Cerebellar cortex (tissue), 1 donor: ENCODE data around the gene UBE2E2.
A peak's percentile ranks its signal among the peaks of the same experiment; 100 is the strongest.

Experiments
- DNase-seq: peaks from one replicate; pipeline ENCODE4 v3.0.0-alpha.2; 2015; ENCODE audit warnings: low spot score

UBE2E2 gene

GRCh38 chr3:23389089-23389488 lies 186.0 kb downstream of the UBE2E2 start:
- DNase-seq, result peak; percentile 79

GRCh38 chr3:23389686-23390085 lies 186.6 kb downstream of the UBE2E2 start:
- DNase-seq, result no peak

GRCh38 chr3:23390446-23390845 lies 187.3 kb downstream of the UBE2E2 start:
- DNase-seq, result no peak

DNA sequence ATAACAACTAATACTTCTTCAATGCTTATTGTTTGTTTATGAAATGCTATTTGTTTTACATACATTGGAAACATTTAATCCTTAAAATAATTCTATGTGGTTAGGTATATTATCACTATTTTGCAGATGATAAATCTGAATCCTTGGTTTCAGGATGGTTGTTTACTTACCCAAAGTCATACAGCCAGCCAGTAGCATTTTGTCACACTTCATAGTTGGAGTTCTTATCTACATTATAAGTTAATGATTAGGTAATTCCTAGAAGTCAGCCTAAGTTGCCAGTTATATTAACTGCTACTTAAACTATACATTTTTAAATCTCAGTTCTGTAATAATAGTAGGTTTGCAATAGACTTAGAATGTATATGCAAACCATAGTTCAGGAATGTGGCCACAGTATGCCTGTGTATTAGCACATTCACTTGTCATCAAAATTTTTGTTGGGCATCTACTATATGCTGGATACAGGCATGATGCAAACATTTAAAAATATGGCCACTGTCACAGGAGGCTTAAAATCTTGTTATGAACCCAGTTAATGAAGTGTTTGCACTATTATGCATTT lies 187.9 kb downstream of the UBE2E2 start:
- no peak for DNase-seq

DNA sequence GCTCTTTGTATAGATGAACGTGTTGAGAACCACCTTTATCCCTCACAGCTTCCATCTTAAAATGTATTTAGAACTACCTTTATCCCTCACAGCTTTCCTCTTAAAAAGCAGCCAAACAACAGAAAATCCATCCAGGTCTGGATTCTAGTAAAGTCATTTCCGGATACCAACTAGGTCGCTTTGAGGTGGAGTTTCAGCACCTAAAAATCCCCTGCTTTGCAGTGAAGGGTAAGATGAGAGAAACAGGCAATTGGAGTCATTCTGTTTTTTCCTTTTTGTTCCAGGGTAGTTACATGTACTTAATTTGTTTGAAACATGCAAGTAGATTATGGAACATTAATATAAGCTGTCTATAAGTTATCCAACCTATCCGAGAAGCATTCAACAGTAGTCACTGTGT lies 192.0 kb downstream of the UBE2E2 start:
- no peak for DNase-seq

DNA sequence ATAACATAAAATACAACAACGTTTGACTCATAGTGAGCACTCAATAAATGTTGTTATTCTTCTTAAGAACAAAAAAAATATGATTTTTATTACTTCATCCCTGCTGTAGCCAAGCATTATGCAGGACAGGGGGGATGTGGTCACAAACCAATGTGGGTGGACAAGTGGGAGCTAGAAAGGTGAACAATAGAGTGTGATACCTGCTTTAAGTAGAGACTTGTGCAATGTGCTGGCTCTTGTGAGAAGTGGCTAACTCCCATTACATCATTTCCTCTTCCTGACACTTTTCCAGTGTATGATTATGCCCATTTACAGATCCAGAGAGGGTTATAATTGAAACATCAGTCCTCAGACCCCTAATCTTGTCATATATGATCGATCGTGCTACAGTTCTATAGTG lies 193.6 kb downstream of the UBE2E2 start:
- no peak for DNase-seq

DNA sequence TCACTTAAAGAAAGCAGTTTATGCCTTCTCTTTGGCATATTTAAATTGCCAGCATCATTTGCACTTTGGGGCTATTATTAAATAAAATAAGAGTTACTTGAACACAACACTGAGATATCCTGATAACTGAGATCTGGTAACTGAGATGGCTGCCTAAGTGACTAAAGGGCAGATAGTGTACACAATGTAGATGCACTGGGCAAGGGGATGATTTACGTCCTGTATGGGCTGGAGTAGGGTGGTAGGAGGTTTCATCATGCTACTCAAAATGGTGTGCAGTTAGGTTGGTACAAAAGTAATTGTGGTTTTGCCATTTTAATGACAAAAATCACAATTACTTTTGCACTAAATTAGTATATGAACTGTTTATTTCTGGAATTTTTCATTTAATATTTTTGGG lies 196.1 kb downstream of the UBE2E2 start:
- no peak for DNase-seq

- no peak for DNase-seq
Measured at GRCh38 chr3:23402728-23403492, 199.8 kb downstream of the UBE2E2 start.

DNA sequence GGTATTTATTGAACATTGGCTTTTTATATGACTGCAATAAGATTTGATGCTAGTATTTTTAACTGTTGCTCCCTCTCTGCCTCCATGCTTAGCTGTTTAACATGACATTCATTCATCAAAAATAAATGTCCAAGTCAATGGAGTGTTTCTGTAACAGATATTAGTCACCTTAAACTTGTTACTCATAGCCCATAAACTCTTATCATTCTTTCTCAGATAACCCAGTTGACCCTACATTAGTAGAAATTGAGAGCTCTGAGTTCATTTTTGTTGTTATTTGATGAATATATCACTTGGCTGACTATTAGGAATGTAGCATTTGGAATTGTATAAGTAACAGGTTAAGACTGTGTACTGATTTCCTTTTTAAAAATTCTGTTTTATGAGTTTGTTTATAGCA lies 201.1 kb downstream of the UBE2E2 start:
- DNase-seq, result no peak

DNA sequence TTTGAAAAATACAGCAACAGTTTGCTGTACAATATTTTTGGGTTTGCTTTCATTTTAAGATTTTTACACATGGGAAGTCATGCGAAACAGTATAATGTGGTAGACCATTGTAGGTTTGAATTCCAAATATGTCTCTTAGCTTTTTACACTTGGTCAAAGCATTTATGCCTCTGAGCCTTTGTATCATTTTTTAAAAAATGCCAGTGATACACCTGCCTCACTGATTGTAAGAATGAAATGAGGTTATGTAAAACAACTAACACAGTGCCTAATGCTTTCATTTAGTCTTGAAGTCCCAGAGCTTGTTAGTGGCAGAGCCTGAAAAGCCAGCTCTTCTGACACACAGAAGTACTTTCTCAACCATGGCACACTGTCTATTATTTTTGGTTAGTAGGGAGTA lies 202.0 kb downstream of the UBE2E2 start:
- DNase-seq, result no peak

GRCh38 chr3:23406601-23407000 lies 203.5 kb downstream of the UBE2E2 start:
- DNase-seq, result no peak

DNA sequence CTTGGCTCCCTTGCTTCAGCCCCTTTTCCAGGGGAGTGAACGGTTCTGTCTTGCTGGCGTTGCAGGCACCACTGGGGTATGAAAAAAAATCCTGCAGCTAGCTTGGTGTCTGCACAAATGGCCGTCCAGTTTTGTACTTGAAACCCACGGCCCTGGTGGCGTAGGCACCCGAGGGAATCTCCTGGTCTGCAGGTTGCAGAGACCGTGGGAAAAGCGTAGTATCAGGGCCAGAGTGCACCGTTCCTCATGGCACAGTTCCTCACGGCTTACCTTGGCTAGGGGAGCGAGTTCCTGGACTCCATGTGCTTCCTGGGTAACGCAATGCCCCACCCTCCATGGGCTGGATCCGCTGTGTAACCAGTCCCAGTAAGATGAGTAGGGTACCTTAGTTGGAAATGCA lies 214.9 kb downstream of the UBE2E2 start:
- no peak for DNase-seq

DNA sequence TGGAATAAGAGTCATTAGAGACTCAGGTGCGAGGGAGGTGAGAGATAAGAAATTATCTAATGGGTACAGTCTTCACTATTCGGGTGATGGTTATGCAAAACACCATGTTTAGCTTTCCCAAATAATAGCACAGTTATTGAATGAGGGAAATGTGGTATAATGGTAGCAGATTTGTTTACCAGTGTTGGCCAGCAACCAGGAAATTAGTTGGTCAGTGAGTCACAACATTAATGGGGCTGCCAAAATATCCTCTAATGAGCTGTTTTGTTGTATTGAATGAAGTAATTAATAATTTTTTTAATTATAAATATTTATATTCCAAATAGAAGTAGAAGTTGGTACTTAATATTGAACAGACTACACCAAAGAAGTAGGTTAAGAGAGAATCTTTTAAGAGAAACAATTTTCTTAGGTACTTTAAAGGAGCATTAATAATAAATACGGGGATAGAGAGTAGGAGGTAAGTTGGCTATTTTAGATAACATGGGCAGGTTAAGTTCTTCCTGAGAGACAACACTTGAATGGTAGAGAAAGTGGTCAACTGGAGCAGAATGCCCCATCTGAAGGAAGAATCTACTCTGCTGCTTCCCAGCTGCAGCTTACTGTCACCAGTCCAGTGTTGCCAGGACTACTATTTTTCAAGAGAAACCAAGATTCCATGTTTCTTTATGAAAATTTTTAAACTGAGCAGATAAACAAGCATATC lies 218.8 kb downstream of the UBE2E2 start:
- no peak for DNase-seq

GRCh38 chr3:23422517-23422851 lies 219.4 kb downstream of the UBE2E2 start:
- no peak for DNase-seq

GRCh38 chr3:23425410-23425809 lies 222.3 kb downstream of the UBE2E2 start:
- no peak for DNase-seq

DNA sequence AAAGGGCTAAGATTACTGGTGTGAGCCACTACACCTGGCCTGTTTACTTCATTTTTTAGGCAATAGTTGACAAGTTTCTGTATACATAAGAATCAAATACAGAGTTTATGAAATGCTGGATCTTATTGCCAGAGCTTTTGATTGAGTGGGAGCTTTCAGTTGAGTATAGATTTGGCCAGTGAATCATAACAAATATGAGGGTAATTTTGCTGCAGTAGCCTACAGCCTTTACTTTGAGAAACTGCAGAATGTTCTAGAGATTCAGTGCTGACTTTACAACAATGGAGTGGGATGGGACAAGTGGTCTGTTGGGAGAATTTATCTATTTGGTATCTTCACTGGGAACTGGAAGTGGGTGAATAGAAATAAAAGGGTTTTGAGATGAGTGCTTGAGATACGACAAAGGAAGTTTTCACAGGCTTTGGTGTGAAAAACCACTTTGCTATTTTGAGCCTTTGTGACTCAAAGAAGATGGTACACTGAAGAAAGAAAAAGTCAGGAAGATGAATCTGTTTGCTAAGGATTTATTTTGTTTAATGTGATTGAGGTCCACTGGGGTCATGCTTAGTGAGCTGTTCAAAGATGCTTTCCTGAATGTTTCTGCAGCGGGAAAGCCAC lies 227.8 kb downstream of the UBE2E2 start:
- no peak for DNase-seq

- no peak for DNase-seq
Measured at GRCh38 chr3:23431764-23432163, 228.6 kb downstream of the UBE2E2 start.

DNA sequence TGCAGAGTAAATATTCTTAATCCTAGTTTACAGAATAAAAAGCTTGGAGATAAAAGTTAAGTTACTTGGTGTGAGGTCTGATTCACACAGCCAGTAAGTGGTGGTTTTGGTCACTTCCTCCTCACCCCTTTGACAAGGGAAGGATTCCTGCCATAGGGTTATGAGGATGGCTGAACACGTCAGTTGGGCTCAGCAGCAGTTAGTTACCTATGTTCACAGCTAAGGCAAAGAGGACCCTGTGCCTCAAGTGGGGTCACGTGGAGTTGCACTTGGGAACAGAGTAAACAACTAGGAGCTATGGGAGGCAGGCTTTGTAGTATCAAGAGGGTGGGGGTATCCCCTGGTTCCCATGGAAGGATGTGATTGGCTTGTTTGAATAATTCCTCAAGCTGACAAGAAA lies 232.2 kb downstream of the UBE2E2 start:
- no peak for DNase-seq

- no peak for DNase-seq
Measured at GRCh38 chr3:23435904-23436303, 232.8 kb downstream of the UBE2E2 start.

GRCh38 chr3:23437484-23438145 lies 234.5 kb downstream of the UBE2E2 start:
- no peak for DNase-seq

DNA sequence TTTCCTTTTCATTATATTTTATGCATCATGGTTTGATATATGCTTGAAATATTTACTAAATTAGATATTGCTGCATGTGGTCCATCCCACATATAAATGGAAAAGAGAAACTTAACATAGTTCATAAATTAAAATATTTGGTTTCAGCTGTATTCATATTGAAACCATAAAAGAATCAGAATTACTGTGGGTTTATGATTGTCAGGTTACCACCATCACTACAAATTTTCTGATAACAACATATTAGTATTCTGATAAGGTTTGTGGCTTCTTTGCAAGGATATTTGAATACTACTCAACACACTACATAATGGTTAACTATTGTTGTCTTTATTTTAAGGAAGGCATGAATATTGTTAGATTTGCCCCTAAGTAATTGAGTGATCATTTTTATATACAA lies 235.5 kb downstream of the UBE2E2 start:
- DNase-seq, result no peak

- no peak for DNase-seq
Measured at GRCh38 chr3:23439080-23439479, 236.0 kb downstream of the UBE2E2 start.
